Left colon (tissue), 2 donors: Measurements from ENCODE around the gene GAS2L2. TPM values are rescaled to one million over a fixed set of nuclear protein-coding genes. Genes with fewer than 3 reads are reported as not detected.
"Not testable (repeated sequence)": the region's sequence is repeated elsewhere in the genome, so short reads cannot be mapped to it uniquely, and the experiment has no call there.

Experiments used
- ATAC-seq: fragments of 200-7000 bp; cut with Tn5 transposase; one replicate; pipeline ENCODE4 v1.9.1; 2020; ENCODE audit warnings: mild to moderate bottlenecking, moderate library complexity
- DNase-seq, 2 donors: peaks; one replicate each; pipeline ENCODE4 v3.0.0-alpha.2; 2020
- intact Hi-C, 2 donors: fragments of 100-400 bp; cut with DNase I in 1 of 2; cut with micrococcal nuclease in 1 of 2; formaldehyde crosslinking; loops; one replicate each; pipeline versions ENCODE4 v1.11.2 to v1.14.0; 2022; cut with DNase I, micrococcal nuclease
- total RNA-seq, 2 donors: library from RNA; stranded (reverse); fragmentation: NEBNext Ultra II Directional; extraction: Animal tissue kit (Norgen Biotek cat#: 25700); gene quantifications; one replicate each; pipeline ENCODE4 v1.2.1, GENCODE V29; 2021
- donor health status: DM: no; HTN: no; CAD: no.
- donor health status: DM: yes; HTN: yes; CAD: no.

GAS2L2 gene
- total RNA-seq, 2 donors from 2014 or later = 0.08 TPM; not detected in 1

GRCh38 chr17:35775039-35775438 lies 22.0 kb upstream of the GAS2L2 start:
- ATAC-seq (peak; percentile 11), DNase-seq (no peak)
- intact Hi-C loops = no loop called here

GRCh38 chr17:35774499-35774898 lies 21.5 kb upstream of the GAS2L2 start:
- DNase-seq (peak; percentile 76 to 79), ATAC-seq (peak; percentile 79)
- intact Hi-C loops = no loop called here

GRCh38 chr17:35773679-35774425 lies 20.8 kb upstream of the GAS2L2 start:
- DNase-seq (no peak), ATAC-seq (peak; percentile 22)
- intact Hi-C loops = no loop called here

GRCh38 chr17:35773129-35773528 lies 20.1 kb upstream of the GAS2L2 start:
- intact Hi-C loops = no loop called here
- ATAC-seq (no peak), DNase-seq (no peak)

- DNase-seq = no peak
- no peak for ATAC-seq
- intact Hi-C loops = no loop called here
These were observed 17.0 kb upstream of the GAS2L2 start for GRCh38 chr17:35769895-35770486.

GRCh38 chr17:35768797-35769196 lies 15.8 kb upstream of the GAS2L2 start:
- DNase-seq (no peak), ATAC-seq (no peak)
- intact Hi-C loops = no loop called here

GRCh38 chr17:35766903-35767510 lies 14.0 kb upstream of the GAS2L2 start:
- ATAC-seq (no peak), DNase-seq (no peak)
- intact Hi-C loops = no loop called here

GRCh38 chr17:35766489-35766877 lies 13.4 kb upstream of the GAS2L2 start:
- DNase-seq (no peak), ATAC-seq (no peak)
- intact Hi-C loops = no loop called here

GRCh38 chr17:35765756-35766488 lies 12.9 kb upstream of the GAS2L2 start:
- ATAC-seq (no peak), DNase-seq (no peak)
- intact Hi-C loops = loop anchor here in 1 of 2 donors (2.0 kb wide), 1 partner anchor 39 kb away; no protein-coding TSS in a partner anchor

- ATAC-seq (no peak), DNase-seq (no peak)
- intact Hi-C loops = loop anchor here in 1 of 2 donors (2.0 kb wide), 1 partner anchor 40 kb away; no protein-coding TSS in a partner anchor
These were observed 12.2 kb upstream of the GAS2L2 start for GRCh38 chr17:35765086-35765710.

- DNase-seq = peak; percentile 85 to 93
- peak; percentile 88 for ATAC-seq
- intact Hi-C loops = loop anchor here (2.0 to 5.0 kb wide), 2 partner anchors 40 to 43 kb away; partner anchors contain the start of gene TAF15 (in 1 of the 2)
These were observed 11.3 kb upstream of the GAS2L2 start for GRCh38 chr17:35764123-35764991.

GRCh38 chr17:35763767-35764122 lies 10.7 kb upstream of the GAS2L2 start:
- DNase-seq (no peak), ATAC-seq (no peak)
- intact Hi-C loops = loop anchor here (2.0 to 5.0 kb wide), 2 partner anchors 41 to 44 kb away; partner anchors contain the start of gene TAF15 (in 1 of the 2)

GRCh38 chr17:35761601-35762000 lies 8.6 kb upstream of the GAS2L2 start:
- DNase-seq (no peak), ATAC-seq (no peak)
- intact Hi-C loops = loop anchor here in 1 of 2 donors (5.0 kb wide), 1 partner anchor 46 kb away; the partner anchor contains the start of gene TAF15

- ATAC-seq = no peak
- intact Hi-C loops = loop anchor here in 1 of 2 donors (5.0 kb wide), 1 partner anchor 47 kb away; the partner anchor contains the start of gene TAF15
- no peak for DNase-seq
These were observed 7.5 kb upstream of the GAS2L2 start, which contains the start of gene C17orf50 for GRCh38 chr17:35760587-35760986. TSS of gene C17orf50 (plus strand) at chr17:35760887. CDS start at chr17:35760942, 55 bp downstream.

GRCh38 chr17:35757243-35757642 lies 4.2 kb upstream of the GAS2L2 start:
- DNase-seq (no peak), ATAC-seq (no peak)
- intact Hi-C loops = no loop called here

- ATAC-seq = peak; percentile 53
- intact Hi-C loops = no loop called here
- no peak for DNase-seq
These were observed 568 bp downstream of the GAS2L2 start for GRCh38 chr17:35752471-35752870.

GRCh38 chr17:35751541-35751940 lies 1.5 kb downstream of the GAS2L2 start:
- DNase-seq, intact Hi-C loops, ATAC-seq: not testable (repeated sequence)
